ENCODE results near the gene EGFL6. TPM values are rescaled to one million over a fixed set of nuclear protein-coding genes. Genes with fewer than 3 reads are reported as not detected.

Gene EGFL6
- total and polyA plus RNA-seq, 10 of the 15 experiments (the other 5 are each of a cell fraction or from before 2014, with no cell fraction given): 0.03 TPM; not detected in 9

- DNase-seq (ENCODE audit: low read depth, low spot score) (no peak), FAIRE-seq (no peak), ATAC-seq (peak; percentile 53)
- ChIA-PET SMC1A (ENCODE audit: uncharacterized antibody, unreplicated experiment) (interaction anchor here (0.7 to 6.5 kb wide), 21 partner anchors 8 to 192 kb away, joined by 3 to 115 read pairs (median 5); partner anchors contain the start of genes OFD1, RAB9A and TRAPPC2), POLR2A (interaction anchor here (0.6 to 2.1 kb wide), 15 partner anchors 10 to 687 kb away, joined by 3 to 10 read pairs (median 4); partner anchors contain the start of genes OFD1 and TRAPPC2), RAD21 (ENCODE audit: unreplicated experiment) (interaction anchor here (0.8 to 3.1 kb wide), 15 partner anchors 26 to 575 kb away, joined by 3 to 38 read pairs (median 5); partner anchors contain the start of genes OFD1, RAB9A and TRAPPC2), CTCF (interaction anchor here (0.8 to 3.0 kb wide), 16 partner anchors 15 to 370 kb away, joined by 3 to 23 read pairs (median 6); partner anchors contain the start of genes GEMIN8, OFD1, RAB9A and TRAPPC2)
- no peaks in the 10 kb centered on the region for H3K9me3 ChIP-seq (replicated peaks; ENCODE audit: control insufficient read depth, insufficient read depth, low read length)
- peak overlapping the region; percentile 83 for H3K27ac ChIP-seq (ENCODE audit: control insufficient read depth, insufficient read depth)
- peak overlapping the region; percentile 51 for H3K4me2 ChIP-seq (ENCODE audit: control insufficient read depth, insufficient read depth)
- H3K4me3 ChIP-seq: peak overlapping the region; percentile 17; the same call in 1 of the 2 replicates
- in situ Hi-C loops (cut with MboI) (loop anchor here (25.0 kb wide), 1 partner anchor 700 kb away; no protein-coding TSS in a partner anchor), intact Hi-C loops (cut with micrococcal nuclease; ENCODE audit: unreplicated experiment) (loop anchor here (10.0 kb wide), 1 partner anchor 717 kb away; no protein-coding TSS in a partner anchor)
- peaks cover 7% of the 10 kb centered on the region for H3K4me1 ChIP-seq (ENCODE audit: control insufficient read depth, insufficient read depth, low read length)
- TF ChIP-seq KAT2A (conservative IDR thresholded peaks at IDR 0.05; ENCODE audit: control insufficient read depth, low read depth, low read length) (no peak), RELA (IDR thresholded peaks at IDR 0.05; ENCODE audit: borderline replicate concordance, partially characterized antibody) (no peak), GATAD2B (conservative IDR thresholded peaks at IDR 0.05; ENCODE audit: low read depth) (no peak), ZBED1 (IDR thresholded peaks at IDR 0.05; ENCODE audit: borderline replicate concordance) (no peak), IRF4 (IDR thresholded peaks at IDR 0.05; ENCODE audit: low read depth, low read length) (no peak)
- TF ChIP-seq, protein P1, sequence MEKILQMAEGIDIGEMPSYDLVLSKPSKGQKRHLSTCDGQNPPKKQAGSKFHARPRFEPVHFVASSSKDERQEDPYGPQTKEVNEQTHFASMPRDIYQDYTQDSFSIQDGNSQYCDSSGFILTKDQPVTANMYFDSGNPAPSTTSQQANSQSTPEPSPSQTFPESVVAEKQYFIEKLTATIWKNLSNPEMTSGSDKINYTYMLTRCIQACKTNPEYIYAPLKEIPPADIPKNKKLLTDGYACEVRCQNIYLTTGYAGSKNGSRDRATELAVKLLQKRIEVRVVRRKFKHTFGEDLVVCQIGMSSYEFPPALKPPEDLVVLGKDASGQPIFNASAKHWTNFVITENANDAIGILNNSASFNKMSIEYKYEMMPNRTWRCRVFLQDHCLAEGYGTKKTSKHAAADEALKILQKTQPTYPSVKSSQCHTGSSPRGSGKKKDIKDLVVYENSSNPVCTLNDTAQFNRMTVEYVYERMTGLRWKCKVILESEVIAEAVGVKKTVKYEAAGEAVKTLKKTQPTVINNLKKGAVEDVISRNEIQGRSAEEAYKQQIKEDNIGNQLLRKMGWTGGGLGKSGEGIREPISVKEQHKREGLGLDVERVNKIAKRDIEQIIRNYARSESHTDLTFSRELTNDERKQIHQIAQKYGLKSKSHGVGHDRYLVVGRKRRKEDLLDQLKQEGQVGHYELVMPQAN (conservative IDR thresholded peaks at IDR 0.05): no peak
- TF ChIP-seq, protein P2, sequence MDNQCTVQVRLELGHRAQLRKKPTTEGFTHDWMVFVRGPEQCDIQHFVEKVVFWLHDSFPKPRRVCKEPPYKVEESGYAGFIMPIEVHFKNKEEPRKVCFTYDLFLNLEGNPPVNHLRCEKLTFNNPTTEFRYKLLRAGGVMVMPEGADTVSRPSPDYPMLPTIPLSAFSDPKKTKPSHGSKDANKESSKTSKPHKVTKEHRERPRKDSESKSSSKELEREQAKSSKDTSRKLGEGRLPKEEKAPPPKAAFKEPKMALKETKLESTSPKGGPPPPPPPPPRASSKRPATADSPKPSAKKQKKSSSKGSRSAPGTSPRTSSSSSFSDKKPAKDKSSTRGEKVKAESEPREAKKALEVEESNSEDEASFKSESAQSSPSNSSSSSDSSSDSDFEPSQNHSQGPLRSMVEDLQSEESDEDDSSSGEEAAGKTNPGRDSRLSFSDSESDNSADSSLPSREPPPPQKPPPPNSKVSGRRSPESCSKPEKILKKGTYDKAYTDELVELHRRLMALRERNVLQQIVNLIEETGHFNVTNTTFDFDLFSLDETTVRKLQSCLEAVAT (IDR thresholded peaks at IDR 0.05): peak; percentile 56; the same call in 1 of the 2 replicates
- no peaks in the 10 kb centered on the region for H4K20me1 ChIP-seq (ENCODE audit: control insufficient read depth, insufficient read depth)
- H3K27me3 ChIP-seq (replicated peaks in 1 of 2; ENCODE audit: control insufficient read depth in 2 of 2, insufficient read depth in 2 of 2, low read length in 1 of 2): no peaks in the 10 kb centered on the region
- 96% methylated on average over 6 of the region's 6 CpGs for WGBS (ENCODE audit: insufficient coverage, insufficient replicate concordance, low lambda C conversion rate, missing lambda C conversion rate)
- H3K36me3 ChIP-seq (ENCODE audit: control insufficient read depth in 2 of 2, insufficient read depth in 2 of 2, low read length in 1 of 2): peaks cover 0 to 4% of the 10 kb centered on the region in 2 experiments; a peak in 1 of 4 replicates
- peak overlapping the region; percentile 54 for H3K9ac ChIP-seq (ENCODE audit: control insufficient read depth, insufficient read depth, low read length)
- H2AFZ ChIP-seq (ENCODE audit: control insufficient read depth, low read depth, low read length): peak overlapping the region; percentile 56
- peaks cover 6% of the 10 kb centered on the region for H3K79me2 ChIP-seq (ENCODE audit: control insufficient read depth, insufficient read depth, low read length)
- BruUV-seq (replicated peaks): no TSS peak
These were observed 92.4 kb downstream of the EGFL6 start for GRCh38 chrX:13661735-13662288.
